Transverse colon (tissue), 4 donors: ENCODE results near the gene RPLP1. TPM values are rescaled to one million over a fixed set of nuclear protein-coding genes. Genes with fewer than 3 reads are reported as not detected.

Experiments used
- DNase-seq: peaks from one replicate; pipeline ENCODE4 v3.0.0-alpha.2; 2019
- H3K27ac ChIP-seq, 4 donors: fragments of 200-600 bp; sonication (generic); 2 replicates each; pipeline ENCODE4 v1.5.1; 2016 to 2018; ENCODE audit warnings: inconsistent platforms in 4 of 4
- H3K27me3 ChIP-seq: fragments of 200-600 bp; sonication (generic); 2 replicates; pipeline ENCODE4 v1.5.1; 2017; ENCODE audit warnings: inconsistent platforms
- H3K36me3 ChIP-seq, 4 donors: fragments of 200-600 bp; sonication (generic); 2 replicates each; pipeline ENCODE4 v1.5.1; 2017 to 2019; ENCODE audit warnings: inconsistent platforms in 4 of 4
- H3K4me1 ChIP-seq, 4 donors: fragments of 200-600 bp; sonication (generic); 2 replicates each; pipeline ENCODE4 v1.5.1; 2017 to 2020; ENCODE audit warnings: inconsistent platforms in 4 of 4
- H3K4me3 ChIP-seq, 4 donors: fragments of 200-600 bp; sonication (generic); 1 replicate in 1 of 4; 2 replicates in 3 of 4; pipeline versions ENCODE4 v1.5.1 to v1.6.1; 2017 to 2019; ENCODE audit warnings: inconsistent platforms in 4 of 4
- H3K9me3 ChIP-seq, 2 donors: fragments of 200-600 bp; sonication (generic); 2 replicates each; pipeline ENCODE4 v1.5.1; 2017 to 2019; ENCODE audit warnings: inconsistent platforms in 2 of 2
- EP300 ChIP-seq: sonication (generic); formaldehyde crosslinking; IDR thresholded peaks from one replicate; pipeline ENCODE4 v1.6.1; 2017; ENCODE audit warnings: antibody characterized with exemption, low read depth
- POLR2A ChIP-seq: fragments of 450-650 bp; IDR thresholded peaks from one replicate; pipeline ENCODE4 v1.6.1; 2016; ENCODE audit warnings: antibody characterized with exemption, mild to moderate bottlenecking, moderate library complexity
- POLR2AphosphoS5 ChIP-seq, 3 donors: sonication (generic); formaldehyde crosslinking; IDR thresholded peaks; one replicate each; pipeline ENCODE4 v1.6.1; 2016; ENCODE audit warnings: antibody characterized with exemption in 3 of 3
- WGBS, 2 donors: methylation state at CpG; one replicate each; pipeline ENCODE4 v1.1.5; 2018; ENCODE audit warnings: low coverage in 1 of 2; 5-methylcytosine and 5-hydroxymethylcytosine counted together
- in situ Hi-C, 4 donors: fragments of 200-750 bp; cut with MboI; loops; one replicate each; pipeline versions ENCODE4 v1.15.0 to v1.15.1; 2017; ENCODE audit warnings: low sequenced_read_pairs in 3 of 4, low pct_ligation_motif_present in 1 of 4, low pct_unique_long_range_greater_than_20kb in 1 of 4
- intact Hi-C: fragments of 100-400 bp; cut with DNase I; formaldehyde crosslinking; loops from one replicate; pipeline ENCODE4 v1.15.1; 2023; ENCODE audit warnings: low total_unique reads
- total RNA-seq, 4 donors: library from RNA; depleted of rRNA; stranded (reverse); fragments of >200 nt; gene quantifications; one replicate each; pipeline ENCODE4 v1.1.0, GENCODE V29; 2016
- TF ChIP-seq, protein P1 (sequence below), 5 experiments: fragments of 200-600 bp in 3 of 5; fragments of 450-650 bp in 2 of 5; sonication (generic) in 3 of 5; IDR thresholded peaks; 1 replicate in 2 of 5; 2 replicates in 3 of 5; pipeline ENCODE4 v1.5.1; 2016 to 2017; ENCODE audit warnings: antibody characterized with exemption in 5 of 5, inconsistent platforms in 3 of 5, mild to moderate bottlenecking in 2 of 5, moderate library complexity in 1 of 5

Gene RPLP1
- total RNA-seq, 4 donors from 2014 or later = 279 to 742 (median 450) TPM

DNA sequence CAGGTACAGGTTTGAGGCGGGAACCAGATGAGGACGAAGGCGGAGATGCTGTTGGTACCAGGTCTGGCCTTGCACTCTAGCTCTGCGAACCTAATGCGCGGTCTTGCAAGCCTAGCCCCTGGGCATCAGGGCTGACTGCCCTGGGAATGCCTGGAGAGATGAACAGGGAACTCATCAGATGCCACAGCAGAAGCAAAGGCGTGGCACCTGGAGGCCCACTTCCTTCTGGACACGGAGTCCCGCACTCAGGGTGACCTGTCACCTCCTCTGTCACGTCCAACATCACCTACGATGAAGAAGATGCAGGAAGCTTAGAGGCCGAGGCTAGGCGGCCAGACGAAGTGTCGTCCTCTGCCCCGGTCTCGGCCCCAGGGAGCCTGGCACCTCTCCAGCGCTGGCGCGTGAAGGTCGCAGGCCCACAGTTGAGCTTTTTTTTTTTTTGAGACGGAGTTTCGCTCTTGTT lies 9.4 kb downstream of the RPLP1 start:
- intact Hi-C loops = no loop called here
- peak; percentile 50 for DNase-seq

DNA sequence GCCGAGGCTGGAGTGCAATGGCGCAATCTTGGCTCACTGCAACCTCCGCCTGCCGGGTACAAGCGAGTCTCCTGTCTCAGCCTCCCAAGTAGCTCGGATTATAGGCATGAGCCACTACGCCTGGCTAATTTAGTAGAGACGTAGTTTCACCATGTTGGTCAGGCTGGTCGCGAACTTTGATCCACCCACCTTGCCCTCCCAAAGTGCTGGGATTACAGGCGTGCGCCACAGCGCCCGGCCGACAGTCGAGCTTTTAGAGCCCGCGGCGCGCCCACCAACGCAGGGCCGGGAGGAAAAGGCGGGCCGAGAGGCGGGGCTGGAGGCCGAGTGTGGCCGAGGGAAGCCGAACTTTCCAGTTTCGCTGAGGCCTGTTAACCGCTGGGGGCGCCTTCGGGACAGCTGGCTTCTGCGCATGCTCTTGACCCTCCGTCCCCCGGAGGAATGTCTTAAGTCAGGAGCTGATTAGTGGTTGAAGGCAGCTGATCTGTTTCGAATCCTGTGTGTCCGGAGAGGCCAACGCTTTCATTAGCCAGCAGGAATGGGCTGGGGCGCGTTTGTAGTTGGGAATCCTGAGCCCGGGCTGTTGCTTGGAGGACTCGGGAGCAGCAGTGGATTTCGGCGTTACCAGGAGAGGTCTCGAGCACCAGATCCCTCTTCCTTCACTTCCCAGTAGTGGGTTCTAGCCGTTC lies 10.0 kb downstream of the RPLP1 start:
- no peaks in the 10 kb centered on the region for H3K36me3 ChIP-seq
- 0 to 2% methylated on average over 1 to 46 of the region's 46 CpGs for WGBS, 2 donors
- peaks cover 9 to 46% (median 13%) of the 10 kb centered on the region in 4 donors for H3K4me1 ChIP-seq
- TF ChIP-seq, protein P1, sequence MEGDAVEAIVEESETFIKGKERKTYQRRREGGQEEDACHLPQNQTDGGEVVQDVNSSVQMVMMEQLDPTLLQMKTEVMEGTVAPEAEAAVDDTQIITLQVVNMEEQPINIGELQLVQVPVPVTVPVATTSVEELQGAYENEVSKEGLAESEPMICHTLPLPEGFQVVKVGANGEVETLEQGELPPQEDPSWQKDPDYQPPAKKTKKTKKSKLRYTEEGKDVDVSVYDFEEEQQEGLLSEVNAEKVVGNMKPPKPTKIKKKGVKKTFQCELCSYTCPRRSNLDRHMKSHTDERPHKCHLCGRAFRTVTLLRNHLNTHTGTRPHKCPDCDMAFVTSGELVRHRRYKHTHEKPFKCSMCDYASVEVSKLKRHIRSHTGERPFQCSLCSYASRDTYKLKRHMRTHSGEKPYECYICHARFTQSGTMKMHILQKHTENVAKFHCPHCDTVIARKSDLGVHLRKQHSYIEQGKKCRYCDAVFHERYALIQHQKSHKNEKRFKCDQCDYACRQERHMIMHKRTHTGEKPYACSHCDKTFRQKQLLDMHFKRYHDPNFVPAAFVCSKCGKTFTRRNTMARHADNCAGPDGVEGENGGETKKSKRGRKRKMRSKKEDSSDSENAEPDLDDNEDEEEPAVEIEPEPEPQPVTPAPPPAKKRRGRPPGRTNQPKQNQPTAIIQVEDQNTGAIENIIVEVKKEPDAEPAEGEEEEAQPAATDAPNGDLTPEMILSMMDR (IDR thresholded peaks at IDR 0.05) = peak; percentile 85 to 95 (median 91)
- TF ChIP-seq POLR2AphosphoS5 (IDR thresholded peaks at IDR 0.05) (peak; percentile 86 to 93 (median 90)), EP300 (no peak), POLR2A (peak; percentile 86)
- H3K27me3 ChIP-seq = no peaks in the 10 kb centered on the region
- no peaks in the 10 kb centered on the region for H3K9me3 ChIP-seq
- in situ Hi-C loops (no loop called here), intact Hi-C loops (no loop called here)
- peak; percentile 97 for DNase-seq
- H3K4me3 ChIP-seq = peak overlapping the region; percentile 34 to 62 (median 40)
- H3K27ac ChIP-seq = peak overlapping the region; percentile 86 to 93 (median 92)

More for the DNA sequence above, 9.4 kb downstream of the RPLP1 start:
- H3K4me1 ChIP-seq = peaks cover 9 to 41% (median 11%) of the 10 kb centered on the region in 4 donors
- TF ChIP-seq POLR2AphosphoS5 (IDR thresholded peaks at IDR 0.05) (no peak), EP300 (no peak), POLR2A (no peak)
- TF ChIP-seq, protein P1 (IDR thresholded peaks at IDR 0.05) = no peak
- H3K27me3 ChIP-seq = no peaks in the 10 kb centered on the region
- H3K36me3 ChIP-seq = no peaks in the 10 kb centered on the region
- in situ Hi-C loops = no loop called here
- H3K27ac ChIP-seq = peak overlapping the region; percentile 86 to 93 (median 92)
- peak overlapping the region; percentile 34 to 62 (median 40) for H3K4me3 ChIP-seq
- WGBS, 2 donors = 46 to 93% methylated on average over 2 to 23 of the region's 23 CpGs
- no peaks in the 10 kb centered on the region for H3K9me3 ChIP-seq

DNA sequence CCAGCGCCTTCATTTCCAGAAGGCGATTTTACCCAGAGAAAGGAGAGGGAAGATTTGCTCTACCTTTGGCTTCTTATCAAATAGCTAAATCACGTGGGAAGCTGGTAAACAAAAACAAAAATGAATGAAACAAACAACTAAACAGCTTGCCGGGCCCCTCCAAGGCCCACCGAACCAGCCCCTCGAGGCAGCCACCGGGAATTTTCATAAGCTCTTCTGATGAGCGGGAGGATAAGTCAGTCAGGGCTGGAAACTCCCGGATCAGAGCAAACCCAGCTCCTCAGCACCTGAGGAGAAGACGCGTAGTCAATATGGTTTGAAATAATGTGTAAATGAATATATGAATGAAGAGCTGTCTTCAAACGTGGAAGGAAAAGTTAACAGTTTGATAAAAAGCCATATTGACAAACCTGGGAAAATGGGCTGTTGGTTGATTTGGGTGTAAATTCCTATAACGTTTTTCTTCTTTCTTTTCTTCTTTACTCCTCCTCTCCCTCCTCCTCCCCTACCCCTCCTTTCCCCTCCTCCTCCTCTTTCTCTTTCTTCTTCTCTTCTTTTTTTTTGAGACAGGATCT lies 10.7 kb downstream of the RPLP1 start:
- Histone ChIP-seq H3K4me3 (peak overlapping the region; percentile 34 to 62 (median 38)), H3K27me3 (no peaks in the 10 kb centered on the region), H3K36me3 (no peaks in the 10 kb centered on the region), H3K4me1 (peaks cover 9 to 52% (median 19%) of the 10 kb centered on the region in 4 donors), H3K9me3 (no peaks in the 10 kb centered on the region), H3K27ac (peak overlapping the region; percentile 86 to 93 (median 92))
- DNase-seq = no peak
- WGBS, 2 donors = 22 to 36% methylated on average over 4 to 13 of the region's 13 CpGs
- in situ Hi-C loops = no loop called here
- TF ChIP-seq POLR2A (no peak), POLR2AphosphoS5 (IDR thresholded peaks at IDR 0.05) (no peak), EP300 (no peak)
- TF ChIP-seq, protein P1 (IDR thresholded peaks at IDR 0.05) = no peak
- intact Hi-C loops = no loop called here

DNA sequence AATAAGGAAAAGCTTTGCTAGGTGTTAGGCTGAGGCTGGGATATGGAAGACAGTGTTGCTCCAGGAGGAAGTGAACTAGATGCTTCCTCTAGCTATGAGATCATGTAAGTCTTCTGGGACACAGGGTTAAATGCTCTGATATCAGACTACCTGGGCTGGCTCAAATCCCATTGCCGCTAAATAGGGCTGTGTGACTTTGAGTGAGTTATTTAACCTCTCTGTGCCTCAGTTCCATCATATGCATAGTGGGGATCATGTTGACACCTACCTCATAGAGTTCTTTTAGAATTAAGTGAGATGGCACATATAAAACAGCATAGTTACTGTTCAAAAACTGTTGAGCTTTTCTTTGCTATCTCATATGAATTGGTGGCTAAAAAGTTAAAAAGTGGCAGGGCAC lies 12.6 kb downstream of the RPLP1 start:
- Histone ChIP-seq H3K4me3 (no peak overlapping the region), H3K4me1 (peaks cover 9 to 55% (median 21%) of the 10 kb centered on the region in 4 donors), H3K27ac (no peak overlapping the region), H3K9me3 (no peaks in the 10 kb centered on the region), H3K27me3 (no peaks in the 10 kb centered on the region), H3K36me3 (no peaks in the 10 kb centered on the region)
- WGBS, 2 donors = 89 to 100% methylated on average over 1 of the region's 1 CpG
- no peak for DNase-seq
- TF ChIP-seq, protein P1 (IDR thresholded peaks at IDR 0.05) = no peak
- TF ChIP-seq EP300 = no peak
- TF ChIP-seq POLR2A = no peak
- no peak for TF ChIP-seq POLR2AphosphoS5 (IDR thresholded peaks at IDR 0.05)
- in situ Hi-C loops = no loop called here
- intact Hi-C loops = no loop called here
